ENCODE measurements around the gene FOSL2.

FOSL2 gene

DNA sequence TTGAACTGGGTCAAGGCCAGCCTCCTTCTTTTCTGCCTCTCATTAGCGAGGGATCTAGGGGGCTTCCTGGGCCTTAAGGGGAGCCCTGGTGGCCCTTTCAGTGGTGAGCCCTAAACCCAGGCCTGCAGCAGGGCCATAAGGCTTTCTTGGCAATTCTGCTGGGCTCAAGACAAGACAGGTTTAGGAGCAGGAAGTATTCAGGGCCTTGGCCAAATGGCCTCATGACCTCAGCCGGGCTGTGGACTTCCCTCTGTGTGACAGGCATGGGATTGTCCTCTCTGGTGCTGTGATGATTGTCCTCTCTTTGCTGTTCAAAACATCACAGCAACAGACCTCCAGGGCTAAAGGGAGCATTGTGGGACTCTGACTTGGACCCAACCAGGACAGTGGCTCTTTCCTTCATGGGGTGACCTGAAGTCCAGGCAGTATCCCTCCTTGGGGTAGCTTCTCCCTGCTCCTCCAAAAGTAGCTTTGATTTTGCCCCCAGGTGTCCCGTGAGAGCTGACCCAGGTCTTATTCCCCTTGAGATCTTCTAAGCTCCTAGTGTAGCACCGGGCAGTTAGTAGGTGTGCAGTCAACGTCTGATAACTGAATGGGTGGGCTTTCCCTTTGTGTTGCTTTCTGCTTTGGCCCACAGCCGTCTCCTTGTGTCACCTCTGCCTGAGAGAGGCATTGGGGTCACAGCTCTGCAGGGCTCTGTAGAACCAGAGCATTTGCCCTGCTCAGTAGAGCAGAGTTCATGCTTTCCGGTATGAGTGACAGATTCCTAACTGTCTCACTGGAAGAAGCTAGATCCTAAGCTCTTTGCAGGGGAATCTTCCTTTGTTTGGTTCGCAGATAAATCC, 14.7 kb downstream of the FOSL2 start:
- Histone ChIP-seq H3K4me3 (ENCODE audit: low read depth, low read length) (no peak overlapping the region), H3K36me3 (ENCODE audit: control insufficient read depth in 2 of 2, insufficient read depth in 1 of 2, low read length in 2 of 2) (peaks cover 9 to 82% of the 10 kb centered on the region in 2 experiments; a peak in 2 of 3 replicates), H3K4me1 (ENCODE audit: control insufficient read depth, insufficient read depth, low read length) (no peaks in the 10 kb centered on the region), H3K27ac (ENCODE audit: extremely low read depth, low read depth, low read length) (no peak overlapping the region), H3K9me3 (ENCODE audit: control insufficient read depth, insufficient read depth, low read depth, low read length) (no peaks in the 10 kb centered on the region)
- POLR2A ChIA-PET, result interaction anchor here (0.6 kb wide), 2 partner anchors 96 to 725 kb away, joined by 4 to 9 read pairs; no protein-coding TSS in a partner anchor
- TF ChIP-seq, protein P1, sequence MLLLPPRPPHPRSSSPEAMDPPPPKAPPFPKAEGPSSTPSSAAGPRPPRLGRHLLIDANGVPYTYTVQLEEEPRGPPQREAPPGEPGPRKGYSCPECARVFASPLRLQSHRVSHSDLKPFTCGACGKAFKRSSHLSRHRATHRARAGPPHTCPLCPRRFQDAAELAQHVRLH (tag by site-specific recombination; IDR thresholded peaks at IDR 0.05), result no peak
- TF ChIP-seq ZFP37 (tag by site-specific recombination; IDR thresholded peaks at IDR 0.05) (no peak), ZNF366 (tag by site-specific recombination; conservative IDR thresholded peaks at IDR 0.05) (no peak), SP7 (tag by site-specific recombination; IDR thresholded peaks at IDR 0.05) (no peak), ZNF48 (tag by site-specific recombination; IDR thresholded peaks at IDR 0.05) (no peak), KLF8 (tag by site-specific recombination; IDR thresholded peaks at IDR 0.05) (no peak), HOXC10 (CRISPR knock-in tag; IDR thresholded peaks at IDR 0.05) (no peak), ZBTB48 (tag by site-specific recombination; IDR thresholded peaks at IDR 0.05) (no peak), ZFP41 (tag by site-specific recombination; IDR thresholded peaks at IDR 0.05; ENCODE audit: borderline replicate concordance) (no peak), YY1 (tag by site-specific recombination; IDR thresholded peaks at IDR 0.05) (no peak)
- TF ChIP-seq, protein P2, sequence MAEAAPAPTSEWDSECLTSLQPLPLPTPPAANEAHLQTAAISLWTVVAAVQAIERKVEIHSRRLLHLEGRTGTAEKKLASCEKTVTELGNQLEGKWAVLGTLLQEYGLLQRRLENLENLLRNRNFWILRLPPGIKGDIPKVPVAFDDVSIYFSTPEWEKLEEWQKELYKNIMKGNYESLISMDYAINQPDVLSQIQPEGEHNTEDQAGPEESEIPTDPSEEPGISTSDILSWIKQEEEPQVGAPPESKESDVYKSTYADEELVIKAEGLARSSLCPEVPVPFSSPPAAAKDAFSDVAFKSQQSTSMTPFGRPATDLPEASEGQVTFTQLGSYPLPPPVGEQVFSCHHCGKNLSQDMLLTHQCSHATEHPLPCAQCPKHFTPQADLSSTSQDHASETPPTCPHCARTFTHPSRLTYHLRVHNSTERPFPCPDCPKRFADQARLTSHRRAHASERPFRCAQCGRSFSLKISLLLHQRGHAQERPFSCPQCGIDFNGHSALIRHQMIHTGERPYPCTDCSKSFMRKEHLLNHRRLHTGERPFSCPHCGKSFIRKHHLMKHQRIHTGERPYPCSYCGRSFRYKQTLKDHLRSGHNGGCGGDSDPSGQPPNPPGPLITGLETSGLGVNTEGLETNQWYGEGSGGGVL (tag by site-specific recombination; IDR thresholded peaks at IDR 0.05), result no peak
- TF ChIP-seq, protein P3, sequence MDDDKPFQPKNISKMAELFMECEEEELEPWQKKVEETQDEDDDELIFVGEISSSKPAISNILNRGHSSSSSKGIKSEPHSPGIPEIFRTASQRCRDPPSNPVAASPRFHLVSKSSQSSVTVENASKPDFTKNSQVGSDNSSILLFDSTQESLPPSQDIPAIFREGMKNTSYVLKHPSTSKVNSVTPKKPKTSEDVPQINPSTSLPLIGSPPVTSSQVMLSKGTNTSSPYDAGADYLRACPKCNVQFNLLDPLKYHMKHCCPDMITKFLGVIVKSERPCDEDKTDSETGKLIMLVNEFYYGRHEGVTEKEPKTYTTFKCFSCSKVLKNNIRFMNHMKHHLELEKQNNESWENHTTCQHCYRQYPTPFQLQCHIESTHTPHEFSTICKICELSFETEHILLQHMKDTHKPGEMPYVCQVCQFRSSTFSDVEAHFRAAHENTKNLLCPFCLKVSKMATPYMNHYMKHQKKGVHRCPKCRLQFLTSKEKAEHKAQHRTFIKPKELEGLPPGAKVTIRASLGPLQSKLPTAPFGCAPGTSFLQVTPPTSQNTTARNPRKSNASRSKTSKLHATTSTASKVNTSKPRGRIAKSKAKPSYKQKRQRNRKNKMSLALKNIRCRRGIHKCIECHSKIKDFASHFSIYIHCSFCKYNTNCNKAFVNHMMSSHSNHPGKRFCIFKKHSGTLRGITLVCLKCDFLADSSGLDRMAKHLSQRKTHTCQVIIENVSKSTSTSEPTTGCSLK (tag by site-specific recombination; IDR thresholded peaks at IDR 0.05), result no peak
- CTCF ChIA-PET, result interaction anchor here (0.6 to 0.8 kb wide), 3 partner anchors 10 to 750 kb away, joined by 3 to 4 read pairs (median 3); no protein-coding TSS in a partner anchor

DNA sequence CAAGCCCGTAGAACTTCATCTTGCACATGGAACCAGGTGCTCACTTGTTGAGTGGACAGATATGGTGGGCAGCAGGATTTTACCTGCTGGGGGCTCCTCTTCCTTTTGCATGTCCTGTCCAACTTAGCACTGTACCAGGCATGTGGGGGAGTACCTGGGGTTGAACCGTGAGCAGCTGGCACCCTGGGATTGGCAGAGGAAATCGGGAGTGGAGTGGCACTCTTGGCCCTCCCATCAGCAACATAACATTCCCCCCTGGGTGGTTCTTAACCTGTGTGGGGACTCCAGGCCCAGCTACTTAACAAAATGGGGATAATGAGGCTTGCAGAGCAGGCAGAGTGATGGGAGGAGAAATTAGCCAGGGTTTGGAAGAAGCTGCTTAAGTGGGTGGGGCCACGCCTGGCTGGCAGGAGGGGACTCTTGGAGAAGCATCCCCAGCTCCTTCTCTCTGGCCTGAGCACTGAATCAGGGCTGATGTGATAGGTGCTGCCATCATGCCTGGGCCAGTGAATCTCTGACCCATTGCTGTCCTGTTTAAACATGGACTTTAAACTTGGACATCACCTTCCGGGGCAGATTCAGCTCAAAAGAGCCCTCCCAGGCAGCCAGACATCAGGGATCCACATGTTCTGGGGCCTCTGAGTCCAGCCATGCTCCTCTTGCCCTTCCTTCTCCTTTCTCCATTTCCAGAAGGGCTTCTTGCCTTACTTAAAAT, 15.5 kb downstream of the FOSL2 start:
- Histone ChIP-seq H3K27ac (ENCODE audit: extremely low read depth, low read depth, low read length) (no peak overlapping the region), H3K4me3 (ENCODE audit: low read depth, low read length) (no peak overlapping the region), H3K9me3 (ENCODE audit: control insufficient read depth, insufficient read depth, low read depth, low read length) (no peaks in the 10 kb centered on the region), H3K36me3 (ENCODE audit: control insufficient read depth in 2 of 2, insufficient read depth in 1 of 2, low read length in 2 of 2) (peaks cover 9 to 90% of the 10 kb centered on the region in 2 experiments; a peak in 2 of 3 replicates), H3K4me1 (ENCODE audit: control insufficient read depth, insufficient read depth, low read length) (no peaks in the 10 kb centered on the region)
- TF ChIP-seq, protein P4, sequence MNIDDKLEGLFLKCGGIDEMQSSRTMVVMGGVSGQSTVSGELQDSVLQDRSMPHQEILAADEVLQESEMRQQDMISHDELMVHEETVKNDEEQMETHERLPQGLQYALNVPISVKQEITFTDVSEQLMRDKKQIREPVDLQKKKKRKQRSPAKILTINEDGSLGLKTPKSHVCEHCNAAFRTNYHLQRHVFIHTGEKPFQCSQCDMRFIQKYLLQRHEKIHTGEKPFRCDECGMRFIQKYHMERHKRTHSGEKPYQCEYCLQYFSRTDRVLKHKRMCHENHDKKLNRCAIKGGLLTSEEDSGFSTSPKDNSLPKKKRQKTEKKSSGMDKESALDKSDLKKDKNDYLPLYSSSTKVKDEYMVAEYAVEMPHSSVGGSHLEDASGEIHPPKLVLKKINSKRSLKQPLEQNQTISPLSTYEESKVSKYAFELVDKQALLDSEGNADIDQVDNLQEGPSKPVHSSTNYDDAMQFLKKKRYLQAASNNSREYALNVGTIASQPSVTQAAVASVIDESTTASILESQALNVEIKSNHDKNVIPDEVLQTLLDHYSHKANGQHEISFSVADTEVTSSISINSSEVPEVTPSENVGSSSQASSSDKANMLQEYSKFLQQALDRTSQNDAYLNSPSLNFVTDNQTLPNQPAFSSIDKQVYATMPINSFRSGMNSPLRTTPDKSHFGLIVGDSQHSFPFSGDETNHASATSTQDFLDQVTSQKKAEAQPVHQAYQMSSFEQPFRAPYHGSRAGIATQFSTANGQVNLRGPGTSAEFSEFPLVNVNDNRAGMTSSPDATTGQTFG (tag by site-specific recombination; IDR thresholded peaks at IDR 0.05; ENCODE audit: borderline replicate concordance), result no peak
- peak; percentile 16; the same call in 1 of the 2 replicates for TF ChIP-seq SCRT2 (tag by site-specific recombination; IDR thresholded peaks at IDR 0.05)
- ChIA-PET CTCF (interaction anchor here (0.6 to 0.8 kb wide), 4 partner anchors 11 to 751 kb away, joined by 3 to 4 read pairs (median 3); no protein-coding TSS in a partner anchor), POLR2A (interaction anchor here (0.6 kb wide), 1 partner anchor 97 kb away, joined by 9 read pairs; no protein-coding TSS in a partner anchor)

All from HEK293 (cell line).